Lower leg skin (tissue), 4 donors: Measurements from ENCODE around the gene TNNI3. TPM values are rescaled to one million over a fixed set of nuclear protein-coding genes. Genes with fewer than 3 reads are reported as not detected.

Experiments used
- DNase-seq, 2 donors: peaks; one replicate each; pipeline ENCODE4 v3.0.0-alpha.2; 2019; ENCODE audit warnings: low spot score in 2 of 2
- H3K4me3 ChIP-seq: fragments of 200-600 bp; sonication (generic); 2 replicates; pipeline ENCODE4 v1.5.1; 2017; ENCODE audit warnings: mild to moderate bottlenecking, low read depth; ENCODE audit not compliant: poor library complexity, severe bottlenecking
- CTCF ChIP-seq, 3 donors: fragments of 450-650 bp; IDR thresholded peaks; one replicate each; pipeline ENCODE4 v1.5.1; 2016; ENCODE audit warnings: antibody characterized with exemption in 3 of 3, mild to moderate bottlenecking in 3 of 3, moderate library complexity in 2 of 3
- POLR2A ChIP-seq, 2 donors: fragments of 450-650 bp; IDR thresholded peaks; one replicate each; pipeline ENCODE4 v1.6.1; 2016 to 2017; ENCODE audit warnings: antibody characterized with exemption in 2 of 2, mild to moderate bottlenecking in 1 of 2, moderate library complexity in 1 of 2
- WGBS, 2 donors: methylation state at CpG; one replicate each; pipeline ENCODE4 v1.1.5; 2018; 5-methylcytosine and 5-hydroxymethylcytosine counted together
- intact Hi-C: fragments of 100-400 bp; cut with DNase I; formaldehyde crosslinking; loops from one replicate; pipeline ENCODE4 v1.15.0; 2023; ENCODE audit warnings: low total_unique reads
- microRNA-seq, 2 donors: library from miRNA; unstranded; fragments of <30 nt; microRNA quantifications; one replicate each; pipeline ENCODE4, GENCODE V29; 2016; ENCODE audit warnings: borderline replicate concordance in 2 of 2, borderline number of aligned reads in 1 of 2
- total RNA-seq, 4 donors: library from RNA; depleted of rRNA; stranded (reverse); fragments of >200 nt; gene quantifications; one replicate each; pipeline ENCODE4 v1.1.0, GENCODE V29; 2016

Gene TNNI3
- total RNA-seq, 4 donors from 2014 or later: 1.4 to 2.8 TPM; not detected in 2

- H3K4me3 ChIP-seq: no peak overlapping the region
- WGBS, 2 donors: 87 to 88% methylated on average over 2 of the region's 2 CpGs
- no peak for TF ChIP-seq POLR2A (IDR thresholded peaks at IDR 0.05)
- TF ChIP-seq CTCF (IDR thresholded peaks at IDR 0.05): no peak
- intact Hi-C loops: no loop called here
- no peak for DNase-seq
Observed at GRCh38 chr19:55105237-55105636, 52.3 kb downstream of the TNNI3 start.

DNA sequence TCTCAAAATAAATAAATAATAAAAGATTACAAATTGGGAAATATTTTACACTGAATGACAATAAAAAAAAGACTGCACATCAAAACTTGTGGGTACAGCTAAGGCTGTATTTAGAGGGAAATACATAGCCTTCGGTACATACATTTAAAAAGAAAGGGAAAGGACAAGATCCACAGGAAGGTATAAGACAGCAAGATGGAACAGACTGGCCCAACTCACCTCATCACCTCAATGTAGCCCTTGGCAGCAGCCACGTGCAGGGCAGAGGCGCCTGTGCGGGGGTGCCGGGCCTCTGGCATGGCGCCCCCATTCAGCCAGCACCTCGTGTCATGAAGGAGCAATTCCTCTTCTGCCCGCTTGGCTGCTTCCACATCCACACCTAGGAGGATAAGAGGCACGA, 54.3 kb downstream of the TNNI3 start:
- 94% methylated on average over 9 of the region's 9 CpGs for WGBS, 2 donors
- no peak overlapping the region for H3K4me3 ChIP-seq
- no peak for DNase-seq
- TF ChIP-seq POLR2A (IDR thresholded peaks at IDR 0.05) (no peak), CTCF (IDR thresholded peaks at IDR 0.05) (no peak)
- intact Hi-C loops: no loop called here

Small RNAs within 50 kb of the gene (microRNA-seq; reads per million reads assigned to microRNA genes)
- 0 reads per million in 2 donors for gene MIR7975

Other genes with a start within 250 kb of the TNNI3 start
- gene NLRP7, start 210.2 kb downstream of the TNNI3 start, total RNA-seq: not detected
- gene NLRP2, start 191.4 kb downstream of the TNNI3 start, total RNA-seq: 10 to 100 TPM in 1 of 4 donors, 1 to 10 TPM in 3; 1.0 to 10.9 (median 7.4) TPM
- 1 to 10 TPM in 2 of 4 donors, under 1 TPM in 2; 0.49 to 8.5 (median 1.3) TPM for gene GP6, start 119.5 kb downstream of the TNNI3 start, total RNA-seq
- gene RDH13, start 94.6 kb downstream of the TNNI3 start, total RNA-seq: 100 to 1,000 TPM in 3 of 4 donors, 10 to 100 TPM in 1; 93.2 to 146 (median 134) TPM
- 100 to 1,000 TPM; 394 to 678 (median 540) TPM for gene EPS8L1, start 81.9 kb downstream of the TNNI3 start, total RNA-seq
- 100 to 1,000 TPM in 1 of 4 donors, 10 to 100 TPM in 3; 55.5 to 103 (median 79.4) TPM for gene PPP1R12C, start 40.1 kb downstream of the TNNI3 start, total RNA-seq
- 10 to 100 TPM; 24.0 to 56.1 (median 42.6) TPM for gene TNNT1, start 8.5 kb downstream of the TNNI3 start, total RNA-seq
- gene DNAAF3, start 8.9 kb upstream of the TNNI3 start, total RNA-seq: 10 to 100 TPM in 1 of 4 donors, 1 to 10 TPM in 1, under 1 TPM in 2; 0.71 to 10.3 (median 0.99) TPM
- gene SYT5, start 22.6 kb upstream of the TNNI3 start, total RNA-seq: under 1 TPM in 3 of 4 donors, not detected in 1; 0.10 to 0.65 (median 0.26) TPM
- gene PTPRH, start 51.8 kb upstream of the TNNI3 start, total RNA-seq: 1 to 10 TPM in 1 of 4 donors, under 1 TPM in 3; 0.22 to 1.3 (median 0.52) TPM
- 1 to 10 TPM; 1.1 to 2.4 (median 1.6) TPM for gene TMEM86B, start 71.0 kb upstream of the TNNI3 start, total RNA-seq
- 10 to 100 TPM; 29.4 to 47.9 (median 37.5) TPM for gene PPP6R1, start 101.3 kb upstream of the TNNI3 start, total RNA-seq
- gene HSPBP1, start 122.4 kb upstream of the TNNI3 start, total RNA-seq: 10 to 100 TPM; 17.8 to 35.5 (median 25.6) TPM
- 1 to 10 TPM in 1 of 4 donors, under 1 TPM in 1, not detected in 2; 0.44 to 4.6 TPM for gene BRSK1, start 126.3 kb upstream of the TNNI3 start, total RNA-seq
- under 1 TPM in 1 of 4 donors, not detected in 3; 0.58 TPM for gene TMEM150B, start 167.6 kb upstream of the TNNI3 start, total RNA-seq
- 10 to 100 TPM; 16.5 to 25.4 (median 20.3) TPM for gene KMT5C, start 182.1 kb upstream of the TNNI3 start, total RNA-seq
- gene COX6B2, start 197.0 kb upstream of the TNNI3 start, total RNA-seq: 1 to 10 TPM in 1 of 4 donors, under 1 TPM in 2, not detected in 1; 0.42 to 1.1 (median 0.49) TPM
- not detected for gene GARIN5B, start 205.5 kb upstream of the TNNI3 start, total RNA-seq
- under 1 TPM in 3 of 4 donors, not detected in 1; 0.23 to 0.68 (median 0.46) TPM for gene IL11, start 212.7 kb upstream of the TNNI3 start, total RNA-seq
- not detected for gene TMEM190, start 219.1 kb upstream of the TNNI3 start, total RNA-seq
- 10 to 100 TPM; 32.2 to 61.6 (median 47.5) TPM for gene TMEM238, start 226.6 kb upstream of the TNNI3 start, total RNA-seq
- gene RPL28, start 228.2 kb upstream of the TNNI3 start, total RNA-seq: 100 to 1,000 TPM; 466 to 875 (median 590) TPM